Measurements from ENCODE around the gene PPDPF.
"Not testable (repeated sequence)": the region's sequence is repeated elsewhere in the genome, so short reads cannot be mapped to it uniquely, and the experiment has no call there.

Gene PPDPF

DNA sequence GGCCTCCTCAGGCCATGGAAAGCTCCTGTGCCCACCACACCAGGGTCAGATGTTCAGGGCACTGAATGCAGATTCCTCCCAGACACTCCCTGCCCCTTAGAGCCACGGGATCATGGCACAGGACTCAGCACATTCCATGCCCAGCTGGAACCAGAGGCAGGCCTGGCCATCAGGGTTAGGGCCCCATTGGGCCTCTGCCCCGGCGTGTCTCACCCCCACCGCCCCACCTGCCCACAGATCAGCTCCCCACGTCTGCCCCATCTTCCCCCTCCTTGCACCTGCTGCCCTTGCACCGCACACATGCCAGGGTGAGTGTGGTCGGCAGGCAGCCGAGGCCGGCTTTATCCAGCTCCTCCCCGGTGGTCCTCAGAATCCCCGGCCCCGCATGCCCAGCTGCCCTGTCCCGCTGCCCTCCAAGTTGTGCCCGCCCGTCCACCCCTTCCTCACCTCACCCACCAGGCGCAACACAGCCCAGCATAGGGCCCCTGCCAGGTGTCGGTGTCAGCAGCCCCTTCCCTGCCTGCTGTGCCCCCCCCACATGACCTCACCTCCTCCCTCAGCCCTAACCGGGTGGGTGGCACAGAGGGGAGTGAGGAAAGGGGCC, 29.2 kb downstream of the PPDPF start:
- DNase-seq (ENCODE audit: low read depth in 2 of 2), result no peak

DNA sequence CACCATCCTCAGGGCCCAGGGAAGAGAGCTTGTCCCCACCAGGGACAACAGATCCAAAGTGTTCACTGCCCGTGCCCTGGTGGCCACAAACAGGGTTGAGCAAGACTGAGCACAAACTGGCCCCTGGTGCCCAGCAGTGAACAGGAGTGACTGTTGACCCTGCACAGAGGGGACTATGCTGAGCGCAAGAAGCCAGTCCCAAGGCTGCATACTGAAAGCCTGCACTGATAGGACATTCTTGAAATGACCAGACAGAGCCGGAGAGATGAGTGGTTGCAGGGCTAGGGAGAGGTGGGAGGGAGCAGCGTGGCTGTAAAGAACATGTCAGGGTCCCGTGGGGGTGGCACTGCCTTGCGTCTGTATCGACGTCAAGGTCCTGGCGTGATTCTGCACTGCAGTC, 30.5 kb downstream of the PPDPF start:
- no peak for DNase-seq (ENCODE audit: low read depth in 2 of 2)

DNA sequence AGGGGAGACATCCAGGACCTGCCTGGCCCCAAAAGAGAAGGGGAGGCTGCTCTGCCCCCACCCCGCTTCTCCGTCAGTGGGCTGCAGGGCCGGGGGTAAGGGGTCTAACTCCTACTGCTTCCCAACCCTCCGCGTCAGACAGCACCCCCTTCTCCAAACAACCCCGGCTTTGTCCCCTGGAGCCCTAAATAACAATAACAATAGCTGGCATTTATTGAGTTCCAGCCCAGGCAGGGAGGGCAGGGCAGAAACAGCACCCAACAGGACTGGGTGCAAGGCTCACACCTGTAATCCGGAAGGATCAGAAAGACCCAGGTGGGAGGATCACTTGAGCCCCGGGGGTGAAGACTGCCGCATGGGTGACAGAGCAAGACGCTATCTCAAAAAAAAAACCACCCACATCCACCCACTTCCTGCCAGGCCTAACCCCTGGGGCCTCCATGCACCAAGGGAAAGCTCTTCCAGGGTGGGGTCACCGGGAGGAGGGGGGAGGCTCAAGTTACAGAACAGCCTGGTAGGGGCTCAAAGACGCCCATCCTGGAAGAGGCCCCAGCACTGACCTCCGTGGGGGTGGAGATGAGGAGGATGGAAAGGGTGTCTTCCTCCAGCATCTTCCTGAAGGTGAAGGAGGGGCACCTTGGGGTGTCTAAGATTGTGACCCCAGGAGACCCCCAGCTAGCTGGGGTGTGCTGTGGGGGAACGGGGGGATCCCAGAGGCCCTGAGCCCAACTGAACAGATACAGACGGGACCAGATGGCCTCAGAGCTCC, 32.1 kb downstream of the PPDPF start:
- DNase-seq (ENCODE audit: low read depth in 2 of 2), result no peak

DNA sequence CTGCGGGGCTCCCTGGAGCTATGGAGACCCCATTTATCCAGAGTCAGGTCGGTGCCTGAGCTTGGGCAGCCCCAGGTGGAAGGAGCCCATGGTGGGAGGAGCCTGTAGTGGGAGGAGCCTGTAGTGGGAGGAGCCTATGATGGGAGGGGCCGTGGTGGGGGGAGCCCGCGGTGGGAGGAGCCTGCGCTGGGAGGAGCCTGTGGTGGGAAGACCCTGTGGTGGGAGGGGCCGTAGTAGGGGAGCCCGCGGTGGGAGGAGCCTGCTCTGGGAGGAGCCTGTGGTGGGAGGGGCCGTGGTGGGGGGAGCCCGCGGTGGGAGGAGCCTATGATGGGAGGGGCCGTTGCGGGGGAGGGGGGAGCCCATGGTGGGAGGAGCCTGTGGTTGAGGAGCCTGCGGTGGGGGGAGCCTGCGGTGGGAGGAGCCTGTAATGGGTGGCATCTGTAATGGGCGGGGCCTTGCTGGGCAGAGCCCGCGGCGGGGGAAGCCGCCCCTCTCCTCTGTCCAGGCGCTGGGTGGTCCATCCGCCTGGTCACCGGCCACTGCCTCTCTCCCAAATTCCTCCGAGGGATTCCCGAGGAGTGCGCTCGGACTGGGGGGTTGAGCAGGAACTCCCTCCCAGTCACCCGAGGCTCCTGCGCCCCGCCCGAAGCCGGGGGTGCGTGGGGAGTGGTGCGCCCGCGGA, 32.8 kb downstream of the PPDPF start:
- DNase-seq (ENCODE audit: low read depth in 2 of 2), result peak; percentile 87 to 90

DNA sequence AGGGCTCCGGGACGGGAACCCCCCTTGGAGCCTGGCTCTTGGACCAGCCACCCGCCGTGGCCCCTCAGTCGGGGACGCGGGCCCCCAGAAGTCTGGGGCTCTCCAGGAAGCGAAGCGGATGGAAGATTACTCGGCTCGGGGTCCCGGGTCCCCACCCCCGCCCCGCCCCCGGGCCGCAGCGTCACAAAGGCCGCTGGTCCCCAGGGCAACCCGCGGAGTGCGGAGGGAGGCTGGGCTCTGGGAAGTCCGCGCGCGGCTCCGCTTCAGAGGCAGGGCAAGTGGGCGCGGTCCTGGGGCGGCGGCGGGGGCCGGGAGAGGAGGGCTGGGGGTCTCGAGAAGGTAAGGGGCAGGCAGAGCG, 33.3 kb downstream of the PPDPF start, which contains the start of gene FNDC11:
FNDC11 (plus strand) TSS at position 227 of the 358 bp plus-strand sequence. CDS start 1,505 bp downstream, outside the sequence.
- DNase-seq (ENCODE audit: low read depth in 2 of 2), result no peak

DNA sequence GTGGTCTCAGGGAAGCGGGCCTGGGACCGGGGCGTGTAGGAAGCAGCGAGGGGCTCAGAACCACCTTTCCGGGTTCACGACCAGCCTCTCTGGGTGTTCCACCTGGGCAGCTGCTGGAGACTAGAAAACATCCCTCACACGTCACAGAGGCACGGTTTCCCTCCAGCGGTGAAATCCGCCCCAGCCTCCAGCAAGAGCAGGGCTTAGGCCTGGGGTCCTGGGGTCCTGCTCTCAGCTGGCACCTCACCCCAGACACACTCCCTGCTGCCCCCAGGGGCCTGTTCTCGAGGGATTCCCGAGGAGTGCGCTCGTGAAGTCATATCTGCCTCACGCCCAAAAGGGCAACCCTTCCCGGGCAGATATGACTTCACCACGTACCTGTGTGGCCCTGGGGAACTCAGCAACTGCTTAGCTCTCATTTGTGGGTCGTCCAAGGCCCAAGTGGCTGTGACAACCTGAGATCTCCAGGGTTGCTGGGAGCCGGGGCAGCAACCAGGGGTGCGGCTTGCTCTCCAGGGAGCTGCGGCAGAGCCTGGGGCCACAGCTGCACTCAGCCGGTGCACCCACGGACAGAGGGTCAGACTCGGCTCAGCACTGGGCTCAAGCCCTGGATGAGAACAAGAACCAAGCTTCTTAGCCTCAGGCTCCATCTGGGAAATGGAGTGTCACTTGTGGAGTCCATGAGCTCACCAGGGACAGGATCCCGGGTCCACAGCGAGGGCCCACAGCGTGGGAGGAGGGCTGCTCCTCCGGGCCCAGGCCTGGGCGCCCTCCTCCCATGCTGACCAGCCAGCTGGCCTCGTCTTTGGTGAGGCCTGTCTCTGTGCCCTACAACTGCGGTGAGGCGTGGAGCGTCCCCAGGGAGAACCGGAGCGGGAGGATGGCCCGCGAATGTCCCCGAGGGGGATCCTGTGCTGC, 34.1 kb downstream of the PPDPF start:
- DNase-seq (ENCODE audit: low read depth in 2 of 2), result no peak

DNA sequence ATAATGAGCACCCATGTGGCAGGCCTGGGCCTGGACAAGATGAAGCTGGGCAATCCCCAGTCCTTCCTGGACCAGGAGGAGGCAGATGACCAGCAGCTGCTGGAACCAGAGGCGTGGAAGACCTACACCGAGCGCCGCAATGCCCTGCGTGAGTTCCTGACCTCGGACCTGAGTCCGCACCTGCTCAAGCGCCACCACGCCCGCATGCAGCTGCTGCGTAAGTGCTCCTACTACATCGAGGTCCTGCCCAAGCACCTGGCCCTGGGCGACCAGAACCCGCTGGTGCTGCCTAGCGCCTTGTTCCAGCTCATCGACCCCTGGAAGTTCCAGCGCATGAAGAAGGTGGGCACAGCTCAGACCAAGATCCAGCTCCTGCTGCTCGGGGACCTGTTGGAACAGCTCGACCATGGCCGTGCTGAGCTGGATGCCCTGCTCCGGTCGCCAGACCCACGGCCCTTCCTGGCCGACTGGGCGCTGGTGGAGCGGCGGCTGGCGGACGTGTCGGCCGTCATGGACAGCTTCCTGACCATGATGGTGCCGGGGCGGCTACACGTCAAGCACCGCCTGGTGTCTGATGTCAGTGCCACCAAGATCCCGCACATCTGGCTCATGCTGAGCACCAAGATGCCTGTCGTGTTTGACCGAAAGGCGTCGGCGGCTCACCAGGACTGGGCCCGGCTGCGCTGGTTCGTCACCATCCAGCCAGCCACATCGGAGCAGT, 35.3 kb downstream of the PPDPF start:
- no peak for DNase-seq (ENCODE audit: low read depth in 2 of 2)

DNA sequence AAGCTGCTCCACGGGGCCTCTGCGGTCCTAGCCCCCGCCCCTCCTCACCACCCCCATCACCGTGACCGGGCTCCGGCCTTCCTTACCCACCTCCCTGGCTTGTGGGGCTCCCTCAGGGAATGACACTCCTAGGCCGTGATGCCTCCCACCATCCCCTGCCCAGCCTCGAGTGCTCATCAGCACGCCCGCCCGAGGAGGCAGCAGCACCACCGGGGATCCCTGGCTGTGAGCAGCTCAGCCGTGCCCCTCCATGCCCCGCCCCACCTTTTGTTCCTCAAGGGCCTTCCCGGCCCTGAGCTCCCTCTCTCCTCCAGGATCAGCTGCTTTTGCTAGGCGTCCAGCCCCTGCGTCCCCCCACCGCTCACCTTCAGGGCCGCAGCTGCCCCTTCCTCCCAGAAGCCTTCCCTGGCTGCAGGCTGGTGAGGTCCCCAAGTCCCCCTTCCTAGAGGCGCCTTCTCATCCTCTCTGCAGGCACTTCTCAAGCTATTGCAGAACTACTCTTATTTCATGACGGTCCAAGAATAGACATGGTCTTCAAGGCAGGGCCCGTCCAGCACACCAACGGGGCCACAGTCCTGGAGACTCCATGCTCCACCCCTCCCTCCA, 36.4 kb downstream of the PPDPF start:
- no peak for DNase-seq (ENCODE audit: low read depth in 2 of 2)

DNA sequence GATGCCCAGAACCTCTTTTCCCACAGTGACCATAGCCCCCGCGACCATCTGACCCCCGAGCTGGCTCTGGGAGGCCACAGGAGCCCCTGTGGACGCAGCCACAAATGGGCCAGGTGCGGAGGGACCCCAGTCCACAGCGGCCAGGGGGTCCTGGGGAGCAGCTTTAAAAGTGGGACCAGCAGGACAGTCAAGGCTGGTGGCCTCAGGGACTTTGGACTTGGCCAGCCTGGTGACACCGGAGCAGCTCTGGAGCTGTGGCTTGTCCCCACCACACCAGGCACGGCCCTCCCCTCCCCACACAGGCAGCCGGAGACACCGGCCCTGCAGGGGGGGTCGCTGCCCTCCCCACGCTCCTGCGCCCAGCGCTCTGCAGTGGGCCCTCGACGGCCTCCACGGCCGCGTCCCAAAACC, 36.9 kb downstream of the PPDPF start:
- no peak for DNase-seq (ENCODE audit: low read depth in 2 of 2)

DNA sequence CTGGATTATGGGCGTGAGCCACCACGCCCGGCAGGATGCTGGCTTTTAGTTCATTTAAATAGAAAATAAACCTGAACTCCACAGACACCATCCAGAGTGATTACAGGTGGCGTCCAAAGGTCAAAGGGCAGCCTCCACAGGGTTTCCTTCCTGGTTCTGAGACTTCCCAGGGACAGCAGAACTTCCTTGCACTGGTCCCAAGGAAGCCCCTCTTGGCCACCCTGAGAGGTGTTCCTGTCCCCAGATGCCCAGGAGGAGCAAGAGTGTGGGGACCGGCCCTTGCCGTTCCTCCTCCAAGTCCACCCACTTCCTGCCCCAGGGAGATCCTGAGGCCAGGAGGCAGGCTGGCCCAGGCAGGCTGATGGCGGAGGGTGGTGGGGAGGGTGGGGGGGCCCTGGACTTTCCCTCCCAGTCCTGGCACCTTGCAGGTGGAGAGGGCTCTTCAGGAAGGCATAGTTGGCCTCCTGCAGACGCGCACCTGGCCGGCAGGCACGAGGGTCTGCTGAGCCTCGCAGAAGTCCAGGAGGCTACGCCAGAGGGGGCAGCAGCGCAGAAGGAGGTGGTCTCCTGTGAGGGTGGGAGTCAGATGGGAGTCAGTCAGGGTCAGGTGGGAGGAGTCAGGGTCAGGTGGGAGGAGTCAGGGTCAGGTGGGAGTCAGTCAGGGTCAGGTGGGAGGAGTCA, 38.4 kb downstream of the PPDPF start:
- DNase-seq (ENCODE audit: low read depth in 2 of 2), result no peak

DNA sequence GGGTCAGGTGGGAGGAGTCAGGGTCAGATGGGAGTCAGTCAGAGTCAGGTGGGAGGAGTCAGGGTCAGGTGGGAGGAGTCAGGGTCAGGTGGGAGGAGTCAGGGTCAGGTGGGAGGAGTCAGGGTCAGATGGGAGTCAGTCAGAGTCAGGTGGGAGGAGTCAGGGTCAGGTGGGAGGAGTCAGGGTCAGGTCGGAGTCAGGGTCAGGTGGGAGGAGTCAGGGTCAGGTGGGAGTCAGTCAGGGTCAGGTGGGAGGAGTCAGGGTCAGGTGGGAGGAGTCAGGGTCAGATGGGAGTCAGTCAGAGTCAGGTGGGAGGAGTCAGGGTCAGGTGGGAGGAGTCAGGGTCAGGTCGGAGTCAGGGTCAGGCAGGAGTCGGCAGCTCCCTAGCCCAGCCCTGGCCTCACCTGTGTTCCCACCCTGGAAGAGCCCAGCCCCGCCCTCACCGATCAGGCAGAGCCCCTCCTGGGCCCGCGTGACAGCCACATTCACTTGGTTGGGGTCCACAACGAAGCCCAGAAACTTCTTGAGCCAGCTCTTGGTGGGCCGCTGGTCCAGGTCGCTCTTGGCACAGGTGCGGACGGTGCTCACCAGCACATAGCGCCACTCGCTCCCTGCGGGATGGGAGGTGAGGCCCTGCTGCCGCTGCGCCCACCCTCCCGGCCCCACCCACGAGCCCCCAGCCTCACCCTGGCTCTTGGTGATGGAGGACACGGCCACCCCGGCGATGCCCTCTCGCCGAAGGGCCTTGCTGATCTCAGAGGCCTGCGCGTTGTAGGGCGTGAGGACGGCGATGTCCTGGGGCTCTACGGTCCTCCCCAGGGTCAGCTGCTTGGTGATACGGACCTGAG, 39.1 kb downstream of the PPDPF start:
- DNase-seq (ENCODE audit: low read depth in 2 of 2), result not testable (repeated sequence)

DNA sequence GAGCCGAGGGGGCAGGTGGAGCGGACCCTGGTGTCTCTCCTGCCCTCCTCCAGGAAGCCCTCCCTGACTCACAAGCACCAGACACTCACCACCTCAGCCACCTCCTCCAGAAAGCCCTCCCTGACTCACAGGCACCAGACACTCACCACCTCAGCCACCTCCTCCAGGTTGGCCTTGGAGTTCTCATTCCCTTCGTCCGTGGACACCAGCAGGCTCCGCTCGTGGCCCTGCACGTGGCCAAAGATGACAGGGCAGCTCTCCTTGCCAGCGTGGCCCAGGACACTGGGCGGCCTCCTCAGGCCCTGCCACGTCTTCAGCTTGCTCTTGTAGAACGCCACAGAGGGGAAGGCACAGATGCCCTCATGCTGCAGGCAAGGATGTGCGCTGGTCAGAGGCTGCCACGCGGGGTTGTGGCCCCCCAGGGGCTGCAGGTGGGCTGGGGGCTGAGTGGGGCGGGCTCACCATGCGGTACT, 39.8 kb downstream of the PPDPF start:
- DNase-seq (ENCODE audit: low read depth in 2 of 2), result no peak

DNA sequence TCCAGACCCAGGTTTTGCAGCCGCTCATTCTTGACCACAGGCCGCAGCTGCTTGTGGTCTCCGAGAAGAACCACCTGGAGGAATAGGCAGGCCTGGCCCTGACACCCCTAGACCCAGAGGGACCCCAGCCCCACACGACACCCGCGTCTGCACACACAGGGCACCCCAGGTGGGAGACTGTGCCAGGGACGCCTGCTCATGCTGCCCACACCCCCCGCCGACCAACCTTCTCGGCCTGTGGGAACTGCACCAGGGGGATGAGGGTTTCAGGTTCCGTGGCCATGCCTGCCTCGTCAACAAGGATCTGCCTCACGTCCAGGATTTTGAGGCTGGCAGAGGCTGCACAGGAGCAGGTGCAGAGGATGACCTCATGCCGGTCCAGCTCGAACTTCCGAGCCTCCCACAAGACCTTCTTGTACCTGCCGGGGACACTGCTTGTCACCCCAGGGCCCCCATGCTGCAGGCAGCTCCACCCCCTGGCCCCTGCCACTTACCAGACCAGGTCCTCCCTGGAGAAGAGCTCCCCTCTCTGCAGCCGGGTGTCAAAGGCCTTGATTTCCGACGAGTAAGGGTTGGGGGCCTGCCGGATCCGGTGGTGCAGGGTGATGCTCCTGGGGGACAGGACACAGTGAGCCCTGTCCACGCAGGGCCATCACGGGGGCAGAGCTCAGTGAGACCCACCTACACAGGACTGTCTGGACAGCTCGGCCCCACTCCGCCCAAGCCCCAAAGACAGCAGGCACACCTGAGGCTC, 40.5 kb downstream of the PPDPF start:
- DNase-seq (ENCODE audit: low read depth in 2 of 2), result no peak

DNA sequence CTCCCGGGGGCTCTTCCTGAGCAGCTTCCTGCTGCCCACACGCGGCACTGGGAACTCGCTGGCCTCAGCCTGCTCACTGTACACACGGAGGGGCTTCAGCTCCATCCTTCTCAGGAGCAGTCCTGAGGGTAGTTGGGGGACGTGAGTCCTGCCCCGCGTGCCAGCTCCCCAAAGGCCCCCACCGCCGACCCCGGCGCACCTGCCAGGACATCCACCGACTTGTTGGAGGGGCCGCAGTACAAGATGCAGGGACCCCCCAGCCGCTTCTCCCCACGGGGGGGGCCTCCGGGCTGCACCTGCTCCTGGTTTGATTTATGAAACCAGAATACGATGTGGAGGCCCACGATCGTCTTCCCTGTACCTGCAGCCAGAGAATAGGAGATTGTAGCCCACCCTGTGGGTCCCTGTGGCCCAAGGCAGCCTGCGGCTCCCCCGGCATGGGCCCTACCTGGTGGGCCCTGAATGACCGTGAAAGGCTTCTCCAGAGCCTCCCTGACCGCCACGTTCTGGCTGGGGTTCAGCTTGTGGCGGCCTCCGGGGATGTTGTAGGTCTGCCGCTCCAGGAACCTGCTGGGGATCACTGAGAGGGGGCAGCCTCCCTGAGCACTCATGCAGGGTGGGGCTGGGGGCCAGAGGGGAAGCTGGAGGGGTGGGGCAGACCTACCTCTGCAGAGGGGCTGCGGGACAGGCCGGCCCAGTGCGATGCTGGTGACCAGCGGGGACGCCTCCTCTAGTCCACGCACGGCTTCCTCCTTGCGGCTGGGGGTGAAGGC, 41.2 kb downstream of the PPDPF start:
- DNase-seq (ENCODE audit: low read depth in 2 of 2), result no peak

DNA sequence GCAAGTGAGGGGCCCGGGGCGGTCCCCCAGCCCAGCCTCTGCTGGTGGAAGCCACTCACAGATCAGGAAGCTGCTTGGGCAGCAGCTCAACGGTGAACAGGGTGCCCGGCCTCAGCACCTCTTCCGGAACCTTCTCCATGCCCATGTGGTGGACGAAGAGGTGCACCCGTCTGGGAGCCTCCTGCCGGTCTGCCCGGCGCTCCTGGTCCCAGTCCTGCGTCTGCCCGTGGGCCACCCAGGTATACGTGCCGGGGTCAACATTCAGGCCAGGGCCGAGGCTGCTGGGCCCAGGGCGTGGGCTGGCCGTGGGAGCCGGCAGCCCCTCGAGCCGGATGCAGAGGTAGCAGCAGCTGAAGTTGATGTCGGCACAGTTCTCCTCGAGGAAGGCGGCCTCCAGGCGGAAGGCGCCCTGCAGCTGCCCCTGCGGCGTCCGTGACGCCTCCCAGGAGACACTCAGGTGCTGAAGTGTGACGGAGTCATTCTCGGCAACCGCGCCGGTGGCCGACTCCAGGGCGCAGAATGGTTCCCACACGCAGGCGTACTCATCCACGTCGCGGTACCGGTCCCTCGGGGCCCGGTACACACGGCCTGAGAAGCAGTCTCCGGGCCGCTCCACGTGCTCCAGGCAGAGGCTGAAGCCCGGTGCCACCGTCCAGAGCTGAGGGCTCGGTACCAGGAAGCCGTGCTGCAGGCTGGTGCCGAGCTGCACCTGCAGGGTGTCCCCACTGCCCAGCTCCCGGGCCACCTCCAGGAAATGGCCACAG, 42.1 kb downstream of the PPDPF start:
- no peak for DNase-seq (ENCODE audit: low read depth in 2 of 2)

DNA sequence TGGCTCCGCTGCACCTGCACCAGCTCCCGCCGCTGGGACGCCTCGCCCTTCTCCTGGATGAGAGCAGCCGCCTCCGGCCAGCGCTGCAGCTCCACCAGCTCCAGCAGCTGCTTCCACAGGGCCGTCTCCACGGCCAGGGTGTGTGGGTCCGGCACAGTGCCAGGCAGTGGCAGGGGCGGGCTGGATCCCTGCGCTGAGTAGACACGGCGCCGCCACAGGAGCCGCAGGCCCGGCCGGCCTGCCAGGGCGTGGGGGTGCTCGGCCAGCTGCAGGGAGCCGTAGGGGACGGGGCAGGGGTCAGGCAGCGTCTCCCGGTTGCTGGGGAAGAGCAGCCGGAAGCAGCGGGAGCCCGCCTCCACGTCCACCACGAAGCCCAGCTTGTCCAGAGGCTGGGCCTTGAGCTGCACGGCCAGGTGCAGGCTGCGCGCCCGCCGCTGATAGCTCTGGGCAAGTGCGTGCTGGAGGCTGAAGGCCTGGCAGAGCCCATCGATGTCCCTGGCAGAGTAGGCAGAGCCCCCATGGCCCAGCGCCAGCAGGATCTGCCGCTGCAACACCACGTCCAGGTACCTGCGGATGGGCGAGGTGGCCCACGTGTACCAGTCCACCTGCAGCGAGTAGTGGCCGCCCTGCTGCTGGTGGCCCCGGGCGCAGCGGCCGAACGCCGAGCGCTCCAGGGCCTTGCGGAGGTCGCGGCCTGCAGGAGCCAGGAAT, 42.8 kb downstream of the PPDPF start:
- no peak for DNase-seq (ENCODE audit: low read depth in 2 of 2)

All from stimulated activated CD4-positive, alpha-beta T cell treated with anti-CD3 and anti-CD28 coated beads, Interleukin-15, amount 100 ng/mL, for 48 hours (primary cell).